Uterus (tissue), 4 donors: ENCODE data around the gene GPM6B. TPM values are rescaled to one million over a fixed set of nuclear protein-coding genes. Genes with fewer than 3 reads are reported as not detected.

ENCODE experiments used
- DNase-seq, 2 donors: peaks; one replicate each; pipeline ENCODE4 v3.0.0-alpha.2; 2019 to 2020
- H3K27ac ChIP-seq, 2 donors: fragments of 200-600 bp; sonication (generic); 1 replicate in 1 of 2; 2 replicates in 1 of 2; pipeline ENCODE4 v1.5.1; 2016 to 2018
- H3K27me3 ChIP-seq, 2 donors: fragments of 200-600 bp; sonication (generic); one replicate each; pipeline ENCODE4 v1.5.1; 2018 to 2019; ENCODE audit warnings: control low read depth in 1 of 2
- H3K36me3 ChIP-seq, 2 donors: fragments of 200-600 bp; sonication (generic); one replicate each; pipeline ENCODE4 v1.5.1; 2019; ENCODE audit warnings: control low read depth in 1 of 2
- H3K4me1 ChIP-seq, 2 donors: fragments of 200-600 bp; sonication (generic); one replicate each; pipeline ENCODE4 v1.5.1; 2018 to 2019; ENCODE audit warnings: control low read depth in 1 of 2
- H3K4me3 ChIP-seq, 2 donors: fragments of 200-600 bp; sonication (generic); 1 replicate in 1 of 2; 2 replicates in 1 of 2; pipeline ENCODE4 v1.5.1; 2018 to 2019; ENCODE audit warnings: mild to moderate bottlenecking in 1 of 2
- H3K9me3 ChIP-seq, 2 donors: fragments of 200-600 bp; sonication (generic); one replicate each; pipeline ENCODE4 v1.5.1; 2019; ENCODE audit warnings: control low read depth in 1 of 2
- CTCF ChIP-seq, 4 experiments: fragments of 200-600 bp in 2 of 4; fragments of 450-650 bp in 2 of 4; sonication (generic) in 2 of 4; IDR thresholded peaks; one replicate each; pipeline ENCODE4 v1.5.1; 2016 to 2019; ENCODE audit warnings: antibody characterized with exemption in 4 of 4, mild to moderate bottlenecking in 2 of 4, moderate library complexity in 1 of 4
- POLR2A ChIP-seq, 2 donors: fragments of 450-650 bp; IDR thresholded peaks; one replicate each; pipeline ENCODE4 v1.6.1; 2016; ENCODE audit warnings: antibody characterized with exemption in 2 of 2, mild to moderate bottlenecking in 1 of 2, moderate library complexity in 1 of 2
- intact Hi-C: fragments of 100-400 bp; cut with DNase I; formaldehyde crosslinking; loops from one replicate; pipeline ENCODE4 v1.15.1; 2023; ENCODE audit warnings: low total_unique reads
- total RNA-seq, 4 donors: library from RNA; depleted of rRNA in 3 of 4; stranded (reverse); fragments of >200 nt in 3 of 4; gene quantifications; one replicate each; pipeline versions ENCODE4 v1.1.0 to v1.2.4, GENCODE V29; 2014 to 2023
- donor health status: DM: yes; HTN: yes; CAD: no.

Gene GPM6B
- total RNA-seq, 4 donors from 2014 or later: 0.59 to 44.1 (median 4.3) TPM

GRCh38 chrX:13825178-13825762, 8.4 kb upstream of the GPM6B start:
- Histone ChIP-seq H3K4me3 (no peak overlapping the region), H3K36me3 (no peaks in the 10 kb centered on the region), H3K27ac (no peak overlapping the region), H3K27me3 (peaks cover 0 to 3% of the 10 kb centered on the region in 2 donors), H3K9me3 (no peaks in the 10 kb centered on the region), H3K4me1 (no peaks in the 10 kb centered on the region)
- no peak for DNase-seq
- intact Hi-C loops: no loop called here
- no peak for TF ChIP-seq CTCF (IDR thresholded peaks at IDR 0.05)
- no peak for TF ChIP-seq POLR2A (IDR thresholded peaks at IDR 0.05)

GRCh38 chrX:13824746-13825145, 7.9 kb upstream of the GPM6B start:
- DNase-seq: no peak
- H3K4me3 ChIP-seq: no peak overlapping the region
- H3K9me3 ChIP-seq: no peaks in the 10 kb centered on the region
- H3K4me1 ChIP-seq: no peaks in the 10 kb centered on the region
- no peak overlapping the region for H3K27ac ChIP-seq
- H3K36me3 ChIP-seq: no peaks in the 10 kb centered on the region
- H3K27me3 ChIP-seq: peaks cover 0 to 3% of the 10 kb centered on the region in 2 donors
- TF ChIP-seq CTCF (IDR thresholded peaks at IDR 0.05) (no peak), POLR2A (IDR thresholded peaks at IDR 0.05) (no peak)
- intact Hi-C loops: no loop called here

- Histone ChIP-seq H3K9me3 (no peaks in the 10 kb centered on the region), H3K36me3 (no peaks in the 10 kb centered on the region), H3K4me3 (no peak overlapping the region), H3K27ac (no peak overlapping the region), H3K4me1 (no peaks in the 10 kb centered on the region), H3K27me3 (peaks cover 0 to 5% of the 10 kb centered on the region in 2 donors)
- intact Hi-C loops: no loop called here
- TF ChIP-seq POLR2A (IDR thresholded peaks at IDR 0.05) (no peak), CTCF (IDR thresholded peaks at IDR 0.05) (no peak)
- no peak for DNase-seq
These were observed 4.8 kb upstream of the GPM6B start for GRCh38 chrX:13821738-13822137.

GRCh38 chrX:13816176-13816575, 717 bp downstream of the GPM6B start:
- Histone ChIP-seq H3K36me3 (no peaks in the 10 kb centered on the region), H3K27me3 (peaks cover 0 to 3% of the 10 kb centered on the region in 2 donors), H3K4me3 (no peak overlapping the region), H3K27ac (no peak overlapping the region), H3K9me3 (no peaks in the 10 kb centered on the region), H3K4me1 (no peaks in the 10 kb centered on the region)
- intact Hi-C loops: no loop called here
- TF ChIP-seq POLR2A (IDR thresholded peaks at IDR 0.05) (no peak), CTCF (IDR thresholded peaks at IDR 0.05) (no peak)
- no peak for DNase-seq

GRCh38 chrX:13815664-13816063, 1.2 kb downstream of the GPM6B start:
- no peak for TF ChIP-seq CTCF (IDR thresholded peaks at IDR 0.05)
- no peak for TF ChIP-seq POLR2A (IDR thresholded peaks at IDR 0.05)
- Histone ChIP-seq H3K4me3 (no peak overlapping the region), H3K9me3 (no peaks in the 10 kb centered on the region), H3K36me3 (no peaks in the 10 kb centered on the region), H3K4me1 (no peaks in the 10 kb centered on the region), H3K27me3 (peaks cover 0 to 3% of the 10 kb centered on the region in 2 donors), H3K27ac (no peak overlapping the region)
- intact Hi-C loops: no loop called here
- DNase-seq: no peak
